Nephron progenitor cell (in vitro differentiated cells): Measurements from ENCODE around the gene IL17RB.

Experiments used
- DNase-seq: peaks from one replicate; pipeline ENCODE4 v3.0.0; 2021
- H3K27ac Mint-ChIP-seq: 2 replicates; pipeline ENCODE4 v1.8.0; 2021; ENCODE audit warnings: mild to moderate bottlenecking, moderate library complexity, mixed read lengths
- H3K27me3 Mint-ChIP-seq: 2 replicates; pipeline ENCODE4 v1.8.0; 2021; ENCODE audit warnings: mild to moderate bottlenecking, low read depth, mixed read lengths; ENCODE audit not compliant: poor library complexity
- H3K36me3 Mint-ChIP-seq: 2 replicates; pipeline ENCODE4 v1.8.0; 2021; ENCODE audit warnings: low read depth, mixed read lengths
- H3K4me1 Mint-ChIP-seq: 2 replicates; pipeline ENCODE4 v1.8.0; 2021; ENCODE audit warnings: mixed read lengths
- H3K4me3 Mint-ChIP-seq: 2 replicates; pipeline ENCODE4 v1.8.0; 2021; ENCODE audit warnings: mild to moderate bottlenecking, moderate library complexity, mixed read lengths
- H3K9me3 Mint-ChIP-seq: 2 replicates; pipeline ENCODE4 v1.8.0; 2021; ENCODE audit warnings: mild to moderate bottlenecking, moderate library complexity, mixed read lengths
- CTCF ChIP-seq: fragments of 200-600 bp; sonication (generic); IDR thresholded peaks from 2 replicates; pipeline ENCODE4 v1.5.0; 2021; ENCODE audit warnings: antibody characterized with exemption

IL17RB gene

GRCh38 chr3:53846134-53846850, at the start of gene IL17RB, which contains the start of gene CHDH:
IL17RB (plus strand) TSS chr3:53846568; CDS start chr3:53846589, 21 bp downstream.
CHDH (minus strand) TSS chr3:53846419; CDS start chr3:53824008, 22,411 bp downstream.
- H3K4me3 Mint-ChIP-seq = peak within 1 kb of the TSS; percentile 81
- H3K4me1 Mint-ChIP-seq = peaks cover 24% of the 10 kb centered on the region
- H3K36me3 Mint-ChIP-seq = no peaks in the 10 kb centered on the region
- no peak within 1 kb of the TSS for H3K27ac Mint-ChIP-seq
- H3K9me3 Mint-ChIP-seq = no peaks in the 10 kb centered on the region
- DNase-seq = peak; percentile 74
- TF ChIP-seq CTCF = no peak
- peaks cover 50% of the 10 kb centered on the region for H3K27me3 Mint-ChIP-seq

GRCh38 chr3:53798144-53798543, 48.2 kb upstream of the IL17RB start:
- no peak for TF ChIP-seq CTCF
- DNase-seq = no peak
- no peak overlapping the region for H3K27ac Mint-ChIP-seq
- H3K36me3 Mint-ChIP-seq = no peaks in the 10 kb centered on the region
- H3K27me3 Mint-ChIP-seq = no peaks in the 10 kb centered on the region
- no peaks in the 10 kb centered on the region for H3K4me1 Mint-ChIP-seq
- H3K9me3 Mint-ChIP-seq = no peaks in the 10 kb centered on the region
- H3K4me3 Mint-ChIP-seq = no peak overlapping the region

- H3K4me3 Mint-ChIP-seq = no peak overlapping the region
- H3K36me3 Mint-ChIP-seq = no peaks in the 10 kb centered on the region
- H3K4me1 Mint-ChIP-seq = peaks cover 9% of the 10 kb centered on the region
- H3K27me3 Mint-ChIP-seq = peaks cover 3% of the 10 kb centered on the region
- no peaks in the 10 kb centered on the region for H3K9me3 Mint-ChIP-seq
- TF ChIP-seq CTCF = no peak
- H3K27ac Mint-ChIP-seq = no peak overlapping the region
- DNase-seq = no peak
Measured at GRCh38 chr3:53799338-53799865, 47.0 kb upstream of the IL17RB start.

- Mint-ChIP-seq H3K4me1 (peaks cover 18% of the 10 kb centered on the region), H3K36me3 (no peaks in the 10 kb centered on the region), H3K4me3 (no peak overlapping the region), H3K27ac (no peak overlapping the region), H3K9me3 (no peaks in the 10 kb centered on the region), H3K27me3 (peaks cover 3% of the 10 kb centered on the region)
- no peak for DNase-seq
- no peak for TF ChIP-seq CTCF
Measured at GRCh38 chr3:53800041-53800906, 46.1 kb upstream of the IL17RB start.

GRCh38 chr3:53801319-53801718, 45.0 kb upstream of the IL17RB start:
- H3K4me3 Mint-ChIP-seq = no peak overlapping the region
- H3K27ac Mint-ChIP-seq = no peak overlapping the region
- no peaks in the 10 kb centered on the region for H3K9me3 Mint-ChIP-seq
- H3K4me1 Mint-ChIP-seq = peaks cover 19% of the 10 kb centered on the region
- no peak for TF ChIP-seq CTCF
- no peaks in the 10 kb centered on the region for H3K36me3 Mint-ChIP-seq
- H3K27me3 Mint-ChIP-seq = peaks cover 7% of the 10 kb centered on the region
- DNase-seq = no peak
